ENCODE results near the gene FAM193B. TPM values are rescaled to one million over a fixed set of nuclear protein-coding genes. Genes with fewer than 3 reads are reported as not detected.

FAM193B gene
- total and polyA plus RNA-seq, 2 donors (not counting 1 experiment from before 2014, with no cell fraction given) = 227 to 301 TPM

DNA sequence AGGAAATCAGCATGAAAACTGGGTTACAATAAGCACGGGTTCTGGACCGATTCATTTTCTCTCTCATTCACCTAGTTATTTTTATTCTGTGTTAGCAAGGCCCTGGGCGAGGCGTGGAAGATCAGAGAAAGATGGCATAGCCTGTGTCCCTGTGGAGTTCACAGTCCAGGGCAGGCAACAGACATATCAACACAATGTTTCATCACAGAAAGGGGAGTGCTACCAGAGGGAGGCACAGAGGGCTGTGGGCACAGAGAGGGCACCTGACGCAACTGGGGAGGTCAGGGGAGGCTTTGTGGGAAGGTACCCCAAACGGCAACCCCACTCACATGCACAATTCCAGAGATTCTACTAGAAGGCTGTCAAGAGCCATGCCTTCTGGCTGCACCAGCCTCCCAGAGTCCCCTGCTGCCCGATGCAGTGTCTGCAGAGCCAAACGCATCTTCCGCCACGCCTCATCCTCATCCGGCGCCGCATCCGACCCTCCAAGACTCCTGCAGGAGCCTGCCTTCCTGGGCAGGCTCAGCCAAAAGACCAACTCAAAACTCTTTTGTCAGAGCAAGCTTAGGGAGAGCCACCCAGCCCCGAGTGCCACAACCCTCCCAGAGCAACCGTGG lies 1.4 kb downstream of the FAM193B start:
- POLR2A ChIA-PET = no interaction called here
- WGBS (ENCODE audit: insufficient coverage) = 91% methylated on average over 10 of the region's 16 CpGs
- Histone ChIP-seq H3K4me2 (replicated peaks; ENCODE audit: low read depth, low read length, poor library complexity, severe bottlenecking) (peak overlapping the region; percentile 96), H3K4me1 (ENCODE audit: control insufficient read depth in 2 of 2, insufficient read depth in 2 of 2, low read length in 2 of 2) (peaks cover 18 to 26% of the 10 kb centered on the region in 2 donors), H3K27ac (ENCODE audit: low read length in 2 of 2) (no peak overlapping the region), H3K36me3 (replicated peaks in 1 of 2; ENCODE audit: control extremely low read depth in 1 of 2, control insufficient read depth in 1 of 2, extremely low read depth in 1 of 2, insufficient read depth in 2 of 2, low read length in 1 of 2) (peaks cover 2 to 15% of the 10 kb centered on the region in 2 experiments), H3K9me3 (ENCODE audit: control extremely low read depth in 1 of 3, control insufficient read depth in 2 of 3, insufficient read depth in 1 of 3, low read length in 2 of 3) (no peaks in the 10 kb centered on the region), H3K4me3 (ENCODE audit: control extremely low read depth in 1 of 5, extremely low read depth in 1 of 5, insufficient read depth in 1 of 5, low read depth in 2 of 5, low read length in 4 of 5) (peak overlapping the region; percentile 28 to 84 (median 77)), H2AFZ (ENCODE audit: insufficient read depth, low read depth, low read length, poor library complexity, severe bottlenecking) (no peak overlapping the region), H3K79me2 (ENCODE audit: control insufficient read depth, insufficient read depth, low read length) (peaks cover 71% of the 10 kb centered on the region), H4K20me1 (ENCODE audit: control insufficient read depth, insufficient read depth, low read length, poor library complexity, severe bottlenecking) (peaks cover 45% of the 10 kb centered on the region), H3K9ac (ENCODE audit: low read length) (peak overlapping the region; percentile 85), H3K27me3 (replicated peaks in 1 of 4; ENCODE audit: control extremely low read depth in 1 of 4, control insufficient read depth in 3 of 4, insufficient read depth in 4 of 4, low read length in 3 of 4) (no peaks in the 10 kb centered on the region)
- TF ChIP-seq, protein P1, sequence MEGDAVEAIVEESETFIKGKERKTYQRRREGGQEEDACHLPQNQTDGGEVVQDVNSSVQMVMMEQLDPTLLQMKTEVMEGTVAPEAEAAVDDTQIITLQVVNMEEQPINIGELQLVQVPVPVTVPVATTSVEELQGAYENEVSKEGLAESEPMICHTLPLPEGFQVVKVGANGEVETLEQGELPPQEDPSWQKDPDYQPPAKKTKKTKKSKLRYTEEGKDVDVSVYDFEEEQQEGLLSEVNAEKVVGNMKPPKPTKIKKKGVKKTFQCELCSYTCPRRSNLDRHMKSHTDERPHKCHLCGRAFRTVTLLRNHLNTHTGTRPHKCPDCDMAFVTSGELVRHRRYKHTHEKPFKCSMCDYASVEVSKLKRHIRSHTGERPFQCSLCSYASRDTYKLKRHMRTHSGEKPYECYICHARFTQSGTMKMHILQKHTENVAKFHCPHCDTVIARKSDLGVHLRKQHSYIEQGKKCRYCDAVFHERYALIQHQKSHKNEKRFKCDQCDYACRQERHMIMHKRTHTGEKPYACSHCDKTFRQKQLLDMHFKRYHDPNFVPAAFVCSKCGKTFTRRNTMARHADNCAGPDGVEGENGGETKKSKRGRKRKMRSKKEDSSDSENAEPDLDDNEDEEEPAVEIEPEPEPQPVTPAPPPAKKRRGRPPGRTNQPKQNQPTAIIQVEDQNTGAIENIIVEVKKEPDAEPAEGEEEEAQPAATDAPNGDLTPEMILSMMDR (IDR thresholded peaks at IDR 0.05) = no peak
- TF ChIP-seq EZH2 (IDR thresholded peaks at IDR 0.05; ENCODE audit: borderline replicate concordance, insufficient read depth, low read depth, low read length, poor library complexity, severe bottlenecking) = no peak
- CTCF ChIA-PET = interaction anchor here (0.8 to 1.3 kb wide), 2 partner anchors 44 to 51 kb away, joined by 3 to 7 read pairs; no protein-coding TSS in a partner anchor
- intact Hi-C loops (cut with micrococcal nuclease) = no loop called here
- no peaks in the 10 kb centered on the region for H3K9me3 Mint-ChIP-seq (ENCODE audit: insufficient read depth)
- no peaks in the 10 kb centered on the region for H3K27me3 Mint-ChIP-seq
- DNase-seq = no peak
- peaks cover 35% of the 10 kb centered on the region for H3K4me1 Mint-ChIP-seq
- peak overlapping the region; percentile 71 for H3K4me3 Mint-ChIP-seq
- peak overlapping the region; percentile 28 for H3K27ac Mint-ChIP-seq
- no peak for ATAC-seq (ENCODE audit: low read depth)

DNA sequence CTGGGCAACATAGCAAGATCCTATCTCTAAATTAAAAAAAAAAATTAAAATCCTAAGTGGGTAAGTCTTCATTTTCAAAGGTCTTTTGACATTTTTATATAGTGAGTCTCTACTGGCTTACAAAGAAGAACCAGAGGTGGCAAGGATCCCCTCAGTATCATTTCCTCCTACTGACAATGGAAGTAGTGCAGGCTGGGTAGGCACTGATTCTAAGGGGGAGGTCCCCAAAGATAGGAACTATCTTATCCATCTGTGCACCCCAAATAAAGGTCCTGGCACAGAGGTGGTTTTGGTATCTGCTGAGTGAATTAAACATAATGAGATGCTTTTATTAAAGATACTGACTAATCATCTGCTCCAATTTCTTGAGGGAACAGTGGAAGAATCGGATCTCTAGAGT lies 4.2 kb downstream of the FAM193B start:
- CTCF ChIA-PET = no interaction called here
- H3K4me1 ChIP-seq (ENCODE audit: control insufficient read depth in 2 of 2, insufficient read depth in 2 of 2, low read length in 2 of 2) = peaks cover 18 to 26% of the 10 kb centered on the region in 2 donors
- no peak overlapping the region for H3K4me3 Mint-ChIP-seq
- no peak overlapping the region for H3K27ac ChIP-seq (ENCODE audit: low read length in 2 of 2)
- H3K4me1 Mint-ChIP-seq = peaks cover 38% of the 10 kb centered on the region
- no peaks in the 10 kb centered on the region for H3K9me3 ChIP-seq (ENCODE audit: control extremely low read depth in 1 of 3, control insufficient read depth in 2 of 3, insufficient read depth in 1 of 3, low read length in 2 of 3)
- WGBS (ENCODE audit: insufficient coverage) = no CpG with 5 or more reads among the region's 1 CpG
- peaks cover 86% of the 10 kb centered on the region for H3K79me2 ChIP-seq (ENCODE audit: control insufficient read depth, insufficient read depth, low read length)
- H3K27me3 Mint-ChIP-seq = no peaks in the 10 kb centered on the region
- H4K20me1 ChIP-seq (ENCODE audit: control insufficient read depth, insufficient read depth, low read length, poor library complexity, severe bottlenecking) = peaks cover 61% of the 10 kb centered on the region
- no peak overlapping the region for H3K9ac ChIP-seq (ENCODE audit: low read length)
- H3K27ac Mint-ChIP-seq = no peak overlapping the region
- H3K27me3 ChIP-seq (replicated peaks in 1 of 4; ENCODE audit: control extremely low read depth in 1 of 4, control insufficient read depth in 3 of 4, insufficient read depth in 4 of 4, low read length in 3 of 4) = no peaks in the 10 kb centered on the region
- TF ChIP-seq EZH2 (IDR thresholded peaks at IDR 0.05; ENCODE audit: borderline replicate concordance, insufficient read depth, low read depth, low read length, poor library complexity, severe bottlenecking) = no peak
- TF ChIP-seq, protein P1 (IDR thresholded peaks at IDR 0.05) = no peak
- no peaks in the 10 kb centered on the region for H3K9me3 Mint-ChIP-seq (ENCODE audit: insufficient read depth)
- no peak overlapping the region for H3K4me3 ChIP-seq (ENCODE audit: control extremely low read depth in 1 of 5, extremely low read depth in 1 of 5, insufficient read depth in 1 of 5, low read depth in 2 of 5, low read length in 4 of 5)
- DNase-seq = peak; percentile 42
- H2AFZ ChIP-seq (ENCODE audit: insufficient read depth, low read depth, low read length, poor library complexity, severe bottlenecking) = no peak overlapping the region
- ATAC-seq (ENCODE audit: low read depth) = no peak
- H3K4me2 ChIP-seq (replicated peaks; ENCODE audit: low read depth, low read length, poor library complexity, severe bottlenecking) = no peak overlapping the region
- POLR2A ChIA-PET = interaction anchor here (0.5 kb wide), 1 partner anchor 39 kb away, joined by 3 read pairs; no protein-coding TSS in a partner anchor
- peaks cover 2 to 21% of the 10 kb centered on the region in 2 experiments for H3K36me3 ChIP-seq (replicated peaks in 1 of 2; ENCODE audit: control extremely low read depth in 1 of 2, control insufficient read depth in 1 of 2, extremely low read depth in 1 of 2, insufficient read depth in 2 of 2, low read length in 1 of 2)
- intact Hi-C loops (cut with micrococcal nuclease) = no loop called here
